Left lung (tissue), 10 donors: ENCODE results near the gene RBX1. TPM values are rescaled to one million over a fixed set of nuclear protein-coding genes. Genes with fewer than 3 reads are reported as not detected.
A peak's percentile ranks its signal among the peaks of the same experiment; 100 is the strongest.
"Not testable (repeated sequence)": the region's sequence is repeated elsewhere in the genome, so short reads cannot be mapped to it uniquely, and the experiment has no call there.

Source experiments
- ATAC-seq: fragments of 200-7000 bp; cut with Tn5 transposase; one replicate; pipeline ENCODE4 v1.9.1; 2020; ENCODE audit warnings: moderate library complexity
- DNase-seq, 4 donors: peaks; one replicate each; pipeline ENCODE4 v3.0.0-alpha.2; 2013 to 2020
- H3K27ac ChIP-seq, 2 donors: fragments of 200-600 bp; sonication (generic) in 1 of 2; one replicate each; pipeline versions ENCODE4 v1.5.0 to v1.8.0; 2020 to 2021
- H3K27me3 ChIP-seq, 2 donors: fragments of 200-600 bp; sonication (generic) in 1 of 2; one replicate each; pipeline versions ENCODE4 v1.5.0 to v1.8.0; 2020 to 2021
- H3K36me3 ChIP-seq, 2 donors: fragments of 200-600 bp; sonication (generic) in 1 of 2; one replicate each; pipeline versions ENCODE4 v1.5.0 to v1.8.0; 2020 to 2021
- H3K4me1 ChIP-seq, 2 donors: fragments of 200-600 bp; one replicate each; pipeline ENCODE4 v1.8.0; 2021
- H3K4me3 ChIP-seq, 2 donors: fragments of 200-600 bp; sonication (generic) in 1 of 2; one replicate each; pipeline versions ENCODE4 v1.5.0 to v1.8.0; 2020 to 2021; ENCODE audit warnings: mild to moderate bottlenecking in 1 of 2
- H3K9me3 ChIP-seq, 2 donors: fragments of 200-600 bp; sonication (generic) in 1 of 2; one replicate each; pipeline versions ENCODE4 v1.5.0 to v1.8.0; 2020 to 2021
- intact Hi-C, 2 donors: fragments of 100-400 bp; cut with DNase I; formaldehyde crosslinking; loops; one replicate each; pipeline versions ENCODE4 v1.11.2 to v1.14.2; 2022
- polyA plus RNA-seq, 6 donors: library from polyadenylated mRNA; unstranded; fragments of 120-200 nt; gene quantifications; one replicate each; pipeline ENCODE4 v1.2.1, GENCODE V29; 2013; ENCODE audit not compliant: insufficient read length in 6 of 6
- total RNA-seq, 2 donors: library from RNA; stranded (reverse); fragmentation: NEBNext Ultra II Directional; extraction: Animal tissue kit (Norgen Biotek cat#: 25700); gene quantifications; one replicate each; pipeline ENCODE4 v1.2.1, GENCODE V29; 2021
- TF ChIP-seq, protein P1 (sequence below), 2 donors: fragments of 200-600 bp; sonication (generic) in 1 of 2; IDR thresholded peaks; one replicate each; pipeline versions ENCODE4 v1.5.0 to v1.8.0; 2021; ENCODE audit warnings: antibody characterized with exemption in 2 of 2
- donor health status: DM: no; HTN: yes; CAD: no.
- donor health status: DM: no; HTN: no; CAD: no.

Gene RBX1
- total and polyA plus RNA-seq, 8 donors = 51.3 to 75.8 (median 68.5) TPM

DNA sequence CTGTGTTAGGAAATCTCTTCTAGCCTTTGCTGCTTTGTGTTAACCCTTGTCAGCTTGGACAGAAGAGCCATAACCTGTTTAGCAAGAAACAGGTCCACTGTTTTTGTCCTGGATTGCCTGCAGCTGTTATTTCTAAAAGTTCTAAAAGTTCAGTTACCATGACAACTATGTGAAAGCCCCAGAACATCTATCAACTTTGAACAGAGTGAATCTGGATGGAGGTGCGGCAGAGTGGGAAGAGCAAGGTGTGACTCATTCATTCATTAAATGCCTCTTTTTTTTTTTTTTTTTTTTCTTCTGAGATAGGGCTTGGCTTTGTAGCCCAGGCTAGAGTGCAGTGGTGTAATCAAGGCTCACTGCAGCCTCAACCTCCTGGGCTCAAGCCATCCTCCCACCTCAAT lies 50.5 kb downstream of the RBX1 start:
- peaks cover 0 to 5% of the 10 kb centered on the region in 2 donors for H3K4me1 ChIP-seq
- TF ChIP-seq, protein P1, sequence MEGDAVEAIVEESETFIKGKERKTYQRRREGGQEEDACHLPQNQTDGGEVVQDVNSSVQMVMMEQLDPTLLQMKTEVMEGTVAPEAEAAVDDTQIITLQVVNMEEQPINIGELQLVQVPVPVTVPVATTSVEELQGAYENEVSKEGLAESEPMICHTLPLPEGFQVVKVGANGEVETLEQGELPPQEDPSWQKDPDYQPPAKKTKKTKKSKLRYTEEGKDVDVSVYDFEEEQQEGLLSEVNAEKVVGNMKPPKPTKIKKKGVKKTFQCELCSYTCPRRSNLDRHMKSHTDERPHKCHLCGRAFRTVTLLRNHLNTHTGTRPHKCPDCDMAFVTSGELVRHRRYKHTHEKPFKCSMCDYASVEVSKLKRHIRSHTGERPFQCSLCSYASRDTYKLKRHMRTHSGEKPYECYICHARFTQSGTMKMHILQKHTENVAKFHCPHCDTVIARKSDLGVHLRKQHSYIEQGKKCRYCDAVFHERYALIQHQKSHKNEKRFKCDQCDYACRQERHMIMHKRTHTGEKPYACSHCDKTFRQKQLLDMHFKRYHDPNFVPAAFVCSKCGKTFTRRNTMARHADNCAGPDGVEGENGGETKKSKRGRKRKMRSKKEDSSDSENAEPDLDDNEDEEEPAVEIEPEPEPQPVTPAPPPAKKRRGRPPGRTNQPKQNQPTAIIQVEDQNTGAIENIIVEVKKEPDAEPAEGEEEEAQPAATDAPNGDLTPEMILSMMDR (IDR thresholded peaks at IDR 0.05) = no peak
- H3K4me3 ChIP-seq = no peak overlapping the region
- no peaks in the 10 kb centered on the region for H3K9me3 ChIP-seq
- H3K27me3 ChIP-seq = no peaks in the 10 kb centered on the region
- peak in 1 of 4 donors; percentile 44 for DNase-seq
- H3K36me3 ChIP-seq = no peaks in the 10 kb centered on the region
- ATAC-seq = peak; percentile 53
- H3K27ac ChIP-seq = no peak overlapping the region
- intact Hi-C loops = no loop called here

DNA sequence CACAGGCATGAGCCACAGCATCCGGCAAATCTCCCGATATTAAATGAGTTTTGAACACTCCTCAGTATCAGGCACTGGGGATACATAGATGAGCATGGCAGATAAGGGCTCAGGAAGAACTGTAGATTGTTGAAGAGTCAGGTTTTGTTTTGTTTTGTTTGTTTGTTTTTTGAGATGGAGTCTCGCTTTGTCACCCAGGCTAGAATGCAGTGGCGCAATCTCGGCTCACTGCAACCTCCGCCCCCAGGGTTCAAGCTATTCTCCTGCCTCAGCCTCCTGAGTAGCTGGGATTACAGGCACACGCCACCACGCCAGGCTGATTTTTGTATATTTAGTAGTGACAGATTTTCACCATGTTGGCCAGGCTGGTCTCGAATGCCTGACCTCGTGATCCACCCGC lies 51.2 kb downstream of the RBX1 start:
- DNase-seq = peak in 1 of 4 donors; percentile 8
- ATAC-seq, H3K36me3 ChIP-seq, H3K4me3 ChIP-seq, H3K27ac ChIP-seq, H3K4me1 ChIP-seq, intact Hi-C loops, H3K27me3 ChIP-seq, H3K9me3 ChIP-seq: not testable (repeated sequence)

DNA sequence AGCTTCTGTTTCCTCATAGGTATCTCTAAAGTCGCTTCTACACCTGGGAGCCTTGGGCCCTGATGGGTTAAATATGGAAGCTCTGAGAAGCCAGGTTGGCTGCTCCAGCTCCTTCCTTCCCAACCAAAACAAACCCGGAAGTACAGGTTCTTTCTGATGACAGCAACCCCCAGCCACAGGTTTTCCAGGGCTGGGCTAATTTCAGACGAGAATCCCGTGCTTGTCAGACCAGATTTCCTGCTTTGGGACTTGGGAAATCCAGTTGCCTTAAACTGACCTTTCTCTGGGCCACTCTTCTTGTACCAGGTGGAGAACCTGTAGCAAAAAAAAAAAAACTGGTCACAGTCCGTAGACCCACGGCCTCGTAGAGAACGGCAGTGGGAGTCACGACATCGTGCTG lies 51.9 kb downstream of the RBX1 start:
- Histone ChIP-seq H3K27ac (no peak overlapping the region), H3K27me3 (no peaks in the 10 kb centered on the region), H3K4me1 (peaks cover 0 to 5% of the 10 kb centered on the region in 2 donors), H3K9me3 (no peaks in the 10 kb centered on the region), H3K4me3 (no peak overlapping the region), H3K36me3 (no peaks in the 10 kb centered on the region)
- DNase-seq (peak in 2 of 4 donors; percentile 4 to 66), ATAC-seq (peak; percentile 54)
- TF ChIP-seq, protein P1 (IDR thresholded peaks at IDR 0.05) = no peak
- intact Hi-C loops = no loop called here

DNA sequence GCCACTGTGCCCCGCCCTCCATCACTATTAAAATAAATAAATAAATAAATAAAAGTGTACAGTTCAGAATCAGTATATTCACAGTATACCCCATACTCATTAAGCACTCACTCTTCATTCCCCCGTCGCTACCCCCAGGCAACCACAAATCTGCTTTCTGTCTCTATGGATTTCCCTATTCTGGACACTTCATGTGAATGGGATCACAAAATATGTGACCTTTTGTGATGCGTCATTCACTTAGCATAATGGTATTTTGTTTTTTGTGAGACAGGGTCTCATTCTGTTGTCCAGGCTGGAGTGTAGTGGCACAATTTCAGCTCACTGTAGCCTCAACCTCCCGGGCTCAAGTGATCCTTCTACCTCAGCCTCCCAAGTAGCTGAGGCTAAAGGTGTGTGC lies 52.8 kb downstream of the RBX1 start:
- Histone ChIP-seq H3K27ac (no peak overlapping the region), H3K9me3 (no peaks in the 10 kb centered on the region), H3K27me3 (no peaks in the 10 kb centered on the region), H3K4me1 (peaks cover 0 to 5% of the 10 kb centered on the region in 2 donors), H3K4me3 (no peak overlapping the region), H3K36me3 (no peaks in the 10 kb centered on the region)
- DNase-seq (no peak), ATAC-seq (no peak)
- TF ChIP-seq, protein P1 (IDR thresholded peaks at IDR 0.05) = no peak
- intact Hi-C loops = no loop called here

DNA sequence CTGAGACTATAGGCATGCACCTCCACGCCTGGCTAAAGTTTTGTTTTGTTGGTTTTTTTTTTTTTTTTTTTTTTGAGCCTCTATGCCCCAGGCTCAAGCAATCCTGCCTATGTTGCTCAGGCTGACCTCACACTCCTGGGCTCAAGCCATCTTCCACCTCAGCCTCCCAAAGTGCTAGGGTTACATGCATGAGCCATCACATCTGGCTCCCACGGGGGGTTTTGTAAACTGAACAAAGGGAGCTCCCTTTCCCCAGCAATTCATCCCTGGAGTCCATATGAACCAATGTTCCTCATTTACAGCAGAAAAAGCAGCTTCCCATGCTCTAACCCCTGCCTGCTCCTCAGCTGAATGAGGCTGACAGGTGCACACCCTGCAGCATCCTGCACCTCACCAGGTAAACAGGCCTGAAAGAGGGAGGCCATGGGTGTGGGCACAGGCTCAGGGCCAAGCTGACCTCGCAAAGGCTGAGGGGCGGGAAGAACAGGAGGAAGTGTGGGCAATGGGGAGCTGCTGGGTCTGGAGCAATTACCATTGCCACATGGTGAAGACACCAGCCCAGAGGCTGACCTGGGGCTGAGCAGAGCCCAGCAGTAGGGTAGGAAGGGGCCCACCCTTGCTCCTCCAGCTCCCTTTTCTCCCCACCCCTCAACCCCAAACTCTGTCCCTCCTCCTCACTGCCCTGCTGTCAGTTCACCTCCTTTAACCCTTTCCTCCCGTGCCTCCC lies 58.2 kb downstream of the RBX1 start:
- no peaks in the 10 kb centered on the region for H3K9me3 ChIP-seq
- H3K4me1 ChIP-seq = peaks cover 0 to 5% of the 10 kb centered on the region in 2 donors
- TF ChIP-seq, protein P1 (IDR thresholded peaks at IDR 0.05) = no peak
- peak in 2 of 4 donors; percentile 34 to 70 for DNase-seq
- H3K4me3 ChIP-seq = no peak overlapping the region
- no peaks in the 10 kb centered on the region for H3K36me3 ChIP-seq
- H3K27me3 ChIP-seq = no peaks in the 10 kb centered on the region
- intact Hi-C loops = no loop called here
- ATAC-seq = no peak
- H3K27ac ChIP-seq = peak overlapping the region in 1 of 2 donors; percentile 46

DNA sequence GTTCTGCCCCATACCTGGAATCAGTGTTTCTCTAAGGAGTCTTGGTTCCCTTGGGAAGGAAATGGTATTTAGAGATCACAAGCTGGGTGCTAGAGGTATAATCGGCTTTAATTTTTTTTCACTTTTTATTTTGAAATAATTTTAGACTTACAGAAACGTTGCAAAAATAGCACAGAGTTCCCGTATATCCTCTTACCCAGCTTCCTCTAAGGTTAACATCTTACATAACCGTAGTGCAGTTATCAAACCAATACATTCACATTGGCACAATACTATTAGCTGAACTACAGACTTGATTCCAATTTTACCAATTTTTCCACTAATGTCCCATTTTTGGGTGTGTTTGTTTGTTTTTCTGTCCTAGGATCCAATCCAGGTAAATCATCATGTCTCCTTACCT lies 63.8 kb downstream of the RBX1 start:
- intact Hi-C loops = no loop called here
- no peak for ATAC-seq
- Histone ChIP-seq H3K9me3 (no peaks in the 10 kb centered on the region), H3K4me3 (no peak overlapping the region), H3K27me3 (no peaks in the 10 kb centered on the region), H3K4me1 (peaks cover 0 to 12% of the 10 kb centered on the region in 2 donors), H3K36me3 (no peaks in the 10 kb centered on the region), H3K27ac (peak overlapping the region in 1 of 2 donors; percentile 55)
- TF ChIP-seq, protein P1 (IDR thresholded peaks at IDR 0.05) = no peak
- DNase-seq = no peak
